Measurements from ENCODE around the gene SRGN.
A peak's percentile ranks its signal among the peaks of the same experiment; 100 is the strongest.

The SRGN gene

DNA sequence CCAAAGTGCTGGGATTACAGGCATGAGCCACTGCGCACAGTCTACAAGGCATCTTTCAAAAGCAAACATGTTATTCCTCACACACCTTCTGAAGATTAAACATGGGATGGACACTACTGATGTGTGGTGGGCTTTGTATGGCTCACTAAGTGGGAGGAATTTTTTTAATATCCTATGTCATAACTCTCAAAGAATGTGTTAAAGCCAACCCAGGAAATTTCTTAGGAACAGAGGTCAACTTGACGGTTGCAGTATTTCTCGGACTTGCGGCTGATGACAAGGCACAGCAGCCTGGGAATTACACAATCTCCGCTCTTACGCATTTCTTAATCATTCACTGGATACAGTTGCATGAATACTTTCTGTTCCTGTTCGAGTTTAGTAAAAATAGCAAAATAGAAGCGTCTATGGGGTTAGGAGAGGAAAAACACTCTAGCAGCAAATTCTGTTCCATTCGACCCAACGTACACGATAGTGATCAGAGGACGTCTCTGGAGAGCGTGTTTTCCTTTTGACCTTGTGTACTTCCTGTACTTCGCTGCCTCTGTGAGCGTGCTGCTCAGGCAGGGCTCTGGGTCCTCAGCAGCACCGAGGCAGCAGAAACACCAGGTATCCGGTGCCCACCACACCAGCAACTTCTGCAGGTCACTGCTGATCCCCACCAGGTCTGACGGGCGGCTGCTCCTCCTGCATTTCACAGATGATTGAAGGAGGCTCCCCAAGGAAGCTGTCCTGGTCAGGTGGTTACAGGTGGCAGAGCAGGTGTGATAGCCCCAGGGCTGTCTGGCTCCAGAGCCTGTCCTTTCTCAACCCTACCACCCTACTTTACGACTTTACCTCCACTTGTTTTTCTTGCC lies 26.4 kb upstream of the SRGN start:
- DNase-seq, result peak; percentile 97 to 98

DNA sequence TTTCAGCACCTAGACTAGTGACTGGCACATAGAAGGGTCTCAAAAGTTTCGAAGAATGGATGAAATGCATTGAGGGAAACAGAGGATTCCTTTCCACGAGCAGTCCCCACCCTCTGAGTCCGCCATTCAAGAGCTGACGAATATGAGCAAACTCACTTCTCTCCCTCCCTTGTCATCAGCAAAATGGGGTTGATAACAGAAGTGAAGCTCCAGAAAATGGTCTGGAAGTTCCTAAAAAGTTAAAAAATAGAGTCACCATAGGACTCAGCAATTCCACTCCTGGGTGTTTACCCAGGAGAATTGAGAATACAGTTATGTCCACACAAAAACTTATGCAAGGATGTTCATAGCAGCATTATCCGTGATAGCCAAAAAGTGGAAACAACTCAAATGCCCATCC lies 25.0 kb upstream of the SRGN start:
- DNase-seq, result no peak

DNA sequence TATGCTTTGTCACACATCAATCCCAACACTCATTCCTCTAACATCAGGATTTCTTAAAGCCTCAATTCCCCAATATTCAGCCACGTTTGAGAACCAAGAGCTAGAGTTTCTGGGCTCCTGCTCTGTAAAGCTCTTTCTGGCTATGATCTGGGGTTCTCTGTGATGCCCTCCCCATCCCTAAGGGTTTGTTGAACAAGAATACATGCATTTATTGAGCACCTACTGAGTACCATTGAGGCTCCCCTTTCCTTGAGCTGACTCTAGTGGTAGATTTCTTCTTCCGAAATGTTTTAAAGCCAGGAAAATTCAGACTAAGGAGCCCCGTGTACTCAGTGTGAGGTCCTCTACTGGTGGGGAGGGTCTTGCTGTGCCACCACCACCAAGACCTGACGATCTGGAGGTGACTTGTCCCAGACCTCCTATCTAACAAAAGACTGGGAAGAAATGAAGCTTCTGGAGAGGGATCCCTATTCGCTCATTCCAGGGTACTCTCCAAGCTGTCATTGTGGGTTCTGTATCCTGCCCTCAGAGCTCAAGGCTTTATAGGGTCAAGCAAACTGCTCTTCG lies 23.1 kb upstream of the SRGN start:
- DNase-seq, result no peak

DNA sequence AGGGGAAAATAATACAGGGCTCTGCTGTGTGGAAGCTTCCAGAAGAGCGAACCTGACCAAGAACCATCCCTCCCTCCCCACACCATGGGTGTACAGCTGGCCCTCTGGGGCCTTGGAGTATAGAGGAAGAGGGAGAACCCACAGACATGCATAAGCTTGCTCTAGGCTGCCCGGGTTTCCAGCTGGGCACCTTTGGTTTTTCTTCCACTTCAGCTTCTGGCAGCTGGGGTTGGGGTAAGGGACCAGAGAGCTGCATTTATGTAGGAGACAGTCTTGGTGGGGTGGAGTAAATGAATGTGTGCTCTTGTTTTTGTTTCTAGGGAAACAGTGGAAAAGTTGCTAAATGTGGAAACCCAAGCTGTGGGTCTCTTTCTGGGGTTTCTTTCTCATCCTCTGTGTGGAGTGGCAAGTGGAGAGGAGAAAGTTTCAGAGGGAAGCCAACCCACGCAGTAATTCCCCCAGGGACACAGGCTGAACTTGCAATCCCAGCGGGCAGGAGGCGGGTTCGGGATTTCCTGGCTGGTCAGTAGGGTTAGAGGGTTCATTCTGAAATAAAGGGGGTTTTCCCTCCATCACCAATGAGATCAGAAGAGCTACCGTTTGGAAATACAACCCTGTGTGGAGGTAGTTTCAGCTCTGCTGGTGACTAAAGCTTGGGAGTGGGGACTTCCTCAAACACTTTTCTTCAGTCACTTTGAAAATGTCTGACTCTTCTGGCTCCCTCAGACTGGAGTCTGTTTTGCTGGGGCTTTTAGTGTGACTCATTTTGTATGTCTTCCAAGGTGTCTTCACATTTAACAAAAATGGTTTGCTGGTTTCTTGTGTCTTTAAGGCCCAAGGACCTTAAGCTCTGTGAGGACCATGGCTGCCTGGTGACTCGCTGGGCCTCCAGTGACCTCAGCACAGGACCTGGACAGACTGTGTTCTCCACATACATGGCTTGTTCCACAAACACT lies 22.2 kb upstream of the SRGN start:
- peak; percentile 70 to 81 for DNase-seq

DNA sequence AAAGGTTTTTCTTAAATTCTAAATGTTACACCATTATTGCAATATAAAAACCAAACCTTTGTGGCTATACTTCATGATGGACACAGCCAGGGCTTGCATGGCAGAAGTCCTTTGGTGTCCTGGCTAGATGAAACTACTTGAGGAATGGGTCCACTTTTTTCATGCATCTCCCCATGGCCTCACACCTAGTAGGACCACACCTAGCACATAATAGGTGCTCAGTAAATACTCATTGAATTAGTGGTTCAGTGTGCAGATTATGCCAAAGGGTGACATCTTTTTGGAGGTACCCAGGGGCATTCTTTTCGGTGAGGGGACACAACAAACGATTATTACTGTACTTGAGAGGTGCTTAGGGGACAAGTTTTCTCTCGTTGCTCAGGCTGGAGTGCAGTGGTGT lies 20.7 kb upstream of the SRGN start:
- no peak for DNase-seq

DNA sequence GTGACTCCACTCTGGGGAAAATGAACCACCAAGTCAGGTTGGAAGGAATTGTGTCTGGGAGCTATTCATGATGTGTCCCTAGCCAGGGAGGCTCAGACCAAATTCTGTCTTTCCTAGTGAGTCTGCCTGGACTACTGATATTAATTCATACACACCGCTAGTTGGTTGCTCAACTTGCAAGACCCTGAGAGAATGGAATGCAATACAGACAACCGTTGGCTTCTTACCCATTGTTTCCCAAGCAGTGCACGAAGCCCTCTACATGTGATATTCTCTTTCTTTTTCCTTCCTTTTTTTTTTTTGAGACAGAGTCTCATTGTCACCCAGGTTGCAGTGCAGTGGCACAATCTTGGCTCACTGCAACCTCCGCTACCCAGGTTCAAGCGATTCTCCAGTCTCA lies 19.4 kb upstream of the SRGN start:
- peak; percentile 85 to 88 for DNase-seq

DNA sequence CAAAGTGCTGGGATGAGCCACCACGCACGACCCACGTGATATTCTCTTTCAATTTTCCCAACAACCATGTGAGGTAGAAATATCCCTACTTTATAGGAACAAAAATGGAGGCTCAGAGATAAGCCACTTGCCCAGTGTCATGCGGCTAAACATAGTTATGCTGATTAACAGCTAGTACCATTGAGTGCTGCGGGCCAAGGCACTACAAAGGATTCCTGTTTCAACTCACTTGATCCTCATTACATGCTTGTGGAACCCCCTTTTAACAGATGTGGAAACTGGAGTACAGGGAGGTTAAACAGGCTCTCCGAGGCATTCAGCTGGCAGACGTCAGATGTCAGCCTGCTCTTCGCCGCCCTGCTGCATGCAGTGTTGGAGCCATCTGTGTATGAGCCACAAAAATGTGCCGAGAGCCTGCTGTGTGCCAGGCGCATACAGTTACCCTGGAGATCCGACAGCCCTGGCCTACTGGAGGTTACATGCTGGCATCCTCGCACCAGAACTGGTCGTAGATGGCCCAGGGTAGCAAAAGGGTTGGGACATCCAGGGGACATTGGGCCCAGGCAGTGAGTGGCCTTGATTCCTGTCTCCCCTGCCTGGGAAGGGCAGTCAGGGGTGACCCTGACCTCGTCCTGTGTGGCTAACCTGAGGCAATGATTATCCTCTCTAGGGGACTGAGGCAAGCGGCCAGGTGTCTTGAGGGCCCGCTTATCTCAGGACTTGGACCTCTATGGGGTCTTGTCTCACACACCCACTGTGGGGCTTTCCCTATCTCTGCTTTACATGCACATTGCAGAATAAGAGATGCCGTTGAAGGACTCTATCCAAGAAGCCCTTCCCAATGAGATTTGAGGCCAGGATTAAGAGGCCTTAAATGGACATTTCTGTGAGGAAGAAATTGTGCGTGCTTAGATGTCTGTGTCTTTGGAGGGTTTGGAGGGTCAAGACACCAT lies 18.5 kb upstream of the SRGN start:
- DNase-seq, result no peak

DNA sequence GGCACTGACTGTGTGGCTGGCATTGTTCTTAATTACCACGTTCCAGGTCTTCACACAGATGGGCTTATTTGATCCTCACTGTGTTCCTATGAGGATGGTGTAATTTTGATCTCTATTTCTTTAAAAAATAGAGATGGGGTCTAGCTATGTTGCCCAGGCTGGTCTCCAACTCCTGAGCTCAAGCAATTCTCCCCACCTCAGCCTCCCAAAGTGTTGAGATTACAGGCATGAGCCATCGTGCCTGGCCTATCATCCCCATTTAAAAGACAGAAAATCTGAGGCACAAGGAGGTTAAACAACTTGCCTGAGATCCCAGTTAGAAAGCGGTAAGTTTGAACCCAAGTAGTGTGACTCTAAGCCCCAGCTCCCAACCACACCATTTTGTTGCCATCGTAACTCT lies 17.0 kb upstream of the SRGN start:
- no peak for DNase-seq

DNA sequence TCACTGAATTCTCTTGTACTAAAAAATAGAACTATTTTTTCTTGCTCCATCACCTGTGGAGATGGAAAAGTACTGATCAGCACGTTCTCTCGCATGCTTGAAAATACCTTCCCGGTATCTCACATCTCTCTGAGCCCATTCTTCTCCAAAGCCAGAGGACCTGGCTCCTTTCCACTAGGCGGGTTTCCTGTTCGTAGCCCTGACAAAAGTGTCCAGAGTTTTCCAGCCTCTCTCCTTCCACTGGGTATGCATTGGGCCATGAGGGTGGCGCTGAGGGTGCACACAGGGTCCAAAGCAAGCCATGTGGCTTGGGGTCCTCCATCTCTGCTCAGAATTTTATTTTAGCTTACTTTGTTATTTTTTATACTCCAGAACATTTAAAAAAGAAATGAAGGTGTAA lies 16.3 kb upstream of the SRGN start:
- no peak for DNase-seq

DNA sequence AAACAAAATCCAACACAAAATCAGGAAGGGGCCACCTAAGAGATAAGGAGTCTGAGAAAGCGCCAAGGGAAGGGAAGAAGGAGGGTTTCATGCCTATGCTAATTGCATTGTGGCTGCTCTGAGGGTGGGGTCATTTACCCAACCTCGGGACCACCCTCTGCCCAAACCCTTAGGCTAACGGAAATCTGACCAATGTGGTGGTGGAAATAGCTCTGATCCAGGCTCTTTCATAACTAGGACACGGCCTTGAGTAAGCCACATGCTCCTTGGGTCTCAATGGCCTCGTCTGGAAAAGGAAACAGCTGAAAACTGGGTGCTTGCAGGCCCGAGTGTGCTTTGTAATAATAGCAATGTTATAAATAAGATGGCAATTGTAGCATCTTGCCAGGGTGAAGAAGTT lies 14.9 kb upstream of the SRGN start:
- DNase-seq, result peak; percentile 96 to 97

DNA sequence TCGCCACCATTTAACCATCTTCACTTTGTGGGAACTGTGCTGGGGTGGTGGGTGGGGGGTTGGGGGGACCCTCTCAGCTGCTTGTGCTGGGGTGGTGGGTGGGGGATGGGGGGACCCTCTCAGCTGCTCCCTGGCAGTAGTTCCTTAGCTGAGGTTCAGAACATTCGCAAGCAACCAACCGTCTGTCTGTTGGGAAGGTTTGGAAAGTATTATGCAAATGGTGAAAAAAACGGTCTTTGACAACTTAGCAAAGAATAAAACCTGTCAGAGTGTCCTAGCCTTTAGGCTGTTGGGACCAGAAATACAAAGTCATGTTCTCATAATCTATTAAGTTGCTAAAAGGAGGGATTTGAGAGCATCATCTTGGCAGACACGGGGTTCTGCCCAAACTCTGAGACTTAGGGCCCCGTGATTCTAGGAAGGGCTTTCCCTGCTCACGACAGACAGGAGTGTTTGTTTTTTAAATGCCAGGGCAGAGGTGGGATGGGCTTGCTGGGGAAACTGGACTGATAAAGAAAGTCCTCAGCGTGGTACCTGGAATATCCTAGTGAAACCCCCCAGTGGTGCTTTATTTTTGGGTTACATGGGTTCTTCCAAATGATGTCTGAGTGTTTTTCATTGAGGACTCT lies 14.1 kb upstream of the SRGN start:
- peak; percentile 82 to 83 for DNase-seq

DNA sequence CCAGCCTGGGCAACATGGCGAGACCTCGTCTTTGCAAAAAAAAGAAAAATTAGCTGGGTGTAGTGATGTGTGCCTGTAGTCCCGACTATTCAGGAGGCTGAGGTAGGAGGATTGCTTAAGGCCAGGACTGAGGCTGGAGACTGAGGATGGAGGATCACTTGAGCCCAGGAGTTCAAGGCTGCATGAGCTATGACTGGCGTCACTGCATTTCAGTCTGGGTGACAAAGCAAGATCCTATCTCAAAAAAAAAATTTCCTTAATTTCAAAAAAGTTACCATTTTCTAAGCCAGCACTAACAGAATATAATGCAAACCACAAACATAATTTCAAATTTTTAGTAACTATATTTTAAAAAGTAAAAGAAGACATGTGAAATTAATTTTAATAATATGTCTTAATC lies 13.4 kb upstream of the SRGN start:
- no peak for DNase-seq

DNA sequence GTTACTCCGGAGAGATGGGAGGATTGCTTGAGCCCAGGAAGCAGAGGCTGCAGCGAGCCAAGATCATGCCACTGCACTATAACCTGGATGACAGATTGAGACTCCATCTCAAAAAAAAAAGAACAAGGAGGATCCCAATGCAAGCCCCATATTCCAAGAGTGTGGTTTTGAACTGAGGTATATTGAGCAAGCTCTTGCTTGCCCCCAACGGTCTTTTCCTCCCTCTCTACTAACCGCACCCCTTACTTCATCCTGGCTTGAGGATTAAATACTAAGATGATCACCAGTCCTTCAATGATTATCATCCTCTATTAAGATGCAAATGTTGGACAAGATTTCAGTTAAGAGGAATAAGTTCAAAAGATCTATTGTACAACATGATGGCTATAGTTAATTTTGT lies 12.5 kb upstream of the SRGN start:
- DNase-seq, result peak; percentile 50 to 54

DNA sequence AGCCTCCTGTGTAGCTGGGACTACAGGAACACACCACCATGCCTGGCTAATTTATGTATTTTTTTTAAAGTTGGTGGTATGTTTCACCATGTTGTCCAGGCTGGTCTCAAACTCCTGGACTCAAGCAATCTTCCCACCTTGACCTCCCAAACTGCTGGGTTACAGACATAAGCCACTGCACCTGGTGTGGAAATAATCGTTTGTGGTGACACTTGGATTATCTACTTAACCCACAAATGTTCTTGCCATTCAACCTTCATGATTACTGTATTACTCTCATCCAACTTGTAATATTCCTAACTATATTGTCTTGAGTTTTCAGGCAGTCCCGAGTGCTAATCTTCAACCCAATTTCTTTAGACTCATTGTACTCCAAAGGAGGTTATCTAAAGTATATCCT lies 9.6 kb upstream of the SRGN start:
- no peak for DNase-seq

DNA sequence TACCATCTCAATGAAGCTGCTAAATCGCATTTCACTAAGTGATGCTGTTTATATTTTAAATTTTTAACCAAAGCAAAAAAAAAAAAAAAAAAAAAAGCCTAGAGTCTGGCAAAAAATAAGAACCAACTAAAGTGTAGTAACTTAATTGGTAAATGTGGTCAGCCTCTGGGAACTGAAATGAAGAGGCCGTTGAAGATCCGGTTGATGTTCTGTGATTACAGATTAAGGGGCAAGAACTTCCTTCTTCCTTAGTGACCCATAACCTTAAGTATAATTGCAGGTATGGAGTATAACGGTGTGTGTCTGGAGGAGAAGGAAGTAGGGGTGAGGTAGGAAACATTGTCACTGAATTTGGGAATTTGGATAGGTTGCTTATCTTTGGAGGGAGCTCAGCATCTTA lies 7.7 kb upstream of the SRGN start:
- peak; percentile 79 to 85 for DNase-seq

DNA sequence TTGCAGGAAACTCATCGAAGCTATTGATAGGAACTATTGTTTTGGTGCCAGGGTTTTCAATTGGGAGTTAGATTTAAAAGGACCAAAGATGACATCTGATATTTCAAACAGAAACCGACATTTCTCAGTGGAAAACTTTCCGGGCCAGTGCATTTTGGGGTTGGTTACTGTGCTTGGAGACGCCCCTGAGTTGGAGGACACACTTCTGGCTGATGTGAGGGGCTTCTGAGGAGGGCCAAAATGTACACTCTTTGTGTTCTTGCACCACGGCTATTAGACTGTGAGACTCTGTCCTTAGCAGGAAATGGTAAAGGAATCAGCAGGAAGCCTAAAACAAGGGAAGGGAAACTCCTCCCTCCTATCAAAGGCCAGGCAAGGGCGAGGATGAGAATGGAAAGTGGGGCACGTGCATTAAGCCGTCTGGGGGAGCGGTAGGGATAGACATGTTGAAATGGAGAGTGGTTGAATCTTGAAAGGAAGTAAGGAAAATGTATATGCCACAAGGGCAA lies 1.8 kb upstream of the SRGN start:
- no peak for DNase-seq

DNA sequence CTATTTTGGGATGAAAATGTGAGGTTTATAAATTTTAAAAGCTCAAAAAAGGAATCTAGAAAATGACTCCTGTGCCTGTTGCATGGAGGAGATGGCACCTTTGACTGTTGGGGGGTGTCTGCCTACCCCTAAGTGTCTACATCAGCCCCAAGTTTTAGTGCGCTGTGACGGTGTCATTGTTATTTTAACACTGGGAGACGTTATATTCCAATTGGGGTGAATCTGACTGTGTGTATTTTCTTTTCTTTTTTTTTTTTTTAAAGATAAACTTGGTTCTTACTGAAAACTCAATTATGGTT lies 517 bp downstream of the SRGN start:
- peak; percentile 37 to 41 for DNase-seq

DNA sequence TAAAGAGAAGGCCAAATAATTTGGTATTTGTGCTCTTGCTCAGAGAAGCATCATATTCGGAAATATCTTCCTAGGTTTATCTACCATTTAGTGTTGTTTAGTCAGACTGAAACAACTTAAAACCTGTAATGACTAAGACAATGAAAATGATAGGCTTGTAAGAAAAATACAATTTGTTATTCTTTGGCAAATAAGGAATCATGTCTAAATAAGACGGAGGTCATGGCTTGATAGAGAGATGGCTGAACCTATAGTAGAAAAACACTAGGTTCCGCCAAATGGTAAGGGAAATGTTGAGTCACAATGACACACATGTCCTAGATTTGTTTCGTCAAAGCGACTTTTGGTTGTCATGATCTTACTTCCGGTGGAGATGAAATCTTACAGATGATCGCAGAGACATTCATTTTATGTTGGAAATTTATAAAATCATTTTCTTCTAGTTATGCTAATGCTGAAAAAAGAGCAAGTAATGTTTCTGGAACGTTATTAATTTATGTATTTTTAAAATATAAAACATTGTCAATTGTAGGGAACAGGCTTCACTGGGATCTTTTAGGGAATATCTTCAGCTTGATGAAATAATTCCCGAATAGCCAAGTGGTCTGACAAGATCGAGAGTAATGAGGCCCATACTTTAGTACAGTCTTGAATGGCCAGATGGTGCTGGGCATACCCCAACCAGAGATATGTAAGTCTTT lies 1.0 kb downstream of the SRGN start:
- peak; percentile 71 to 72 for DNase-seq

DNA sequence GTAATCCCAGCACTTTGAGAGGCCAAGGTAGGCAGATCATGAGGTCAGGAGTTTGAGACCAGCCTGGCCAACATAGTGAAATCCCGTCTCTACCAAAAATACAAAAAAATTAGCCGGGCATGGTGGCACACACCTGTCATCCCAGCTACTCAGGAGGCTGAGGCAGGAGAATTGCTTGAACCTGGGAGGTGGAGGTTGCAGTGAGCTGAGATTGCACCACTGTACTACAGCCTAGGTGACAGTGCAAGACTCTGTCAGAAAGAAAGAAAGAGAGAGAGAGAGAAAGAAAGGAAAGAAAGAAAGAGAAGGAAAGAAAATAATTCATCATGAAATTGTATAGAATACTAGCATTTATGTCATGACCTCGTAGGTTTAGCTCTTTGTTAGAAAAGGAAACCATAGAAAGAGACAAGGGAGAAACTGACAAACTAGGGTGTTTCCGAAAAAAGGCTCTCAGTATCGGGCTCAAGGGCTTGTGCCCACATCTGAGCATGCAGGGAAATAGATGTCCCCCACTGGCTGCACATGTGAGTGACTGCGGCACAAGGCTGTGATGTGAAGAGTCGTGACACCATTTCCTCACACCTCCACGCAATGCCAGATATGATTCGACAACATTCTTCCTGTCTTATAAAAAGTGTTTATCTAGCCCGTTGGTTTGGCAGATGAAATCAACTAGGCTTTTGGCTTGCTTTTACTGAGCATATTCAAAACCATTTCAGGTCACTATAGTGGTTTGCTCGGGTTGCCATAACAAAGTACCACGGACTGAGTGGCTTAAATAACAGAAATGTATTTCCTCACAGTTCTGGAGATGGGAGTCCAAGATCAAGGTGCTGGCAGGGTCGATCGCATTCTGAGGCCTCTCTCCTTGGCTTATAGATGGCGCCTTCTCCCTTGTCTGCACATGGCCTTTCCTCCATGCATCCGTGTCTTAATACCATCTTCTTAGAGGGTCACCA lies 2.0 kb downstream of the SRGN start:
- peak; percentile 45 to 47 for DNase-seq

DNA sequence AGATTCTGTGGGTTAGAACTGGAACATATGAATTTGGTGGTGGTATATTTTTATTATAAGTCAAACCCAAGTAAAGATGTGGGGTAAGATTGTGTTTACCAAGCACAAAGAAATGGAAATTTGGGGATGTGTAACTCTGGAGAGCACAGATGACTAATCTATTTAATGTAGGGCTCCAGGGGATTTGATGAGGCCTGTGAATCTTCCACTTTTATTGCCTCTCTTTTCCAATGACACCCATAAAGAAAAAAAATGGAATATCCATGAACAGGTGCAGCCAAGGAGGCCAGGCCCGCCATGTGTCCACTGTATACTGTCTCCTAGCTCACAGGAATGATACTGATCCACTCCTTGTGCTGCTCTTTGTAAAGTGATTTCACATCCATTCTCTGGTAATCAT lies 2.8 kb downstream of the SRGN start:
- DNase-seq, result no peak
